Neural progenitor cell (in vitro differentiated cells): ENCODE measurements around the gene POGZ. TPM values are rescaled to one million over a fixed set of nuclear protein-coding genes. Genes with fewer than 3 reads are reported as not detected.

Source experiments
- DNase-seq: peaks from one replicate; pipeline ENCODE4 v3.0.0-alpha.2; 2016; ENCODE audit warnings: low spot score
- H2AFZ ChIP-seq: fragments of 200-600 bp; sonication (generic); replicated peaks from 2 replicates; pipeline ENCODE4 v1.6.1; 2016; ENCODE audit warnings: antibody characterized with exemption
- H3F3A ChIP-seq: fragments of 200-600 bp; sonication (generic); 2 replicates; pipeline ENCODE4 v1.6.1; 2016; ENCODE audit warnings: antibody characterized with exemption, low read depth
- H3K27ac ChIP-seq: fragments of 200-600 bp; sonication (generic); 2 replicates; pipeline ENCODE4 v1.5.1; 2016; ENCODE audit warnings: mild to moderate bottlenecking
- H3K27me3 ChIP-seq: fragments of 200-600 bp; sonication (generic); 2 replicates; pipeline ENCODE4 v1.6.1; 2016; ENCODE audit warnings: mild to moderate bottlenecking, moderate library complexity
- H3K36me3 ChIP-seq: fragments of 200-600 bp; sonication (generic); 2 replicates; pipeline ENCODE4 v1.5.1; 2016
- H3K4me1 ChIP-seq: fragments of 200-600 bp; sonication (generic); 2 replicates; pipeline ENCODE4 v1.6.1; 2016; ENCODE audit warnings: mixed run types
- H3K4me2 ChIP-seq: fragments of 200-600 bp; sonication (generic); 2 replicates; pipeline ENCODE4 v1.6.1; 2016
- H3K4me3 ChIP-seq: fragments of 200-600 bp; sonication (generic); 2 replicates; pipeline ENCODE4 v1.5.1; 2016
- H3K79me2 ChIP-seq: fragments of 200-600 bp; sonication (generic); 2 replicates; pipeline ENCODE4 v1.6.1; 2016; ENCODE audit warnings: low read depth
- H3K9ac ChIP-seq: fragments of 200-600 bp; sonication (generic); 2 replicates; pipeline ENCODE4 v1.6.1; 2016
- H3K9me3 ChIP-seq: fragments of 200-600 bp; sonication (generic); 2 replicates; pipeline ENCODE4 v1.5.1; 2016; ENCODE audit warnings: low read depth
- H4K20me1 ChIP-seq: fragments of 200-600 bp; sonication (generic); 2 replicates; pipeline ENCODE4 v1.6.1; 2016; ENCODE audit warnings: low read depth
- H3K27ac Mint-ChIP-seq: 3 replicates; pipeline ENCODE4 v1.8.0; 2021; ENCODE audit warnings: mixed read lengths
- H3K27me3 Mint-ChIP-seq: 2 replicates; pipeline ENCODE4 v1.8.0; 2022; ENCODE audit warnings: low read depth, mild to moderate bottlenecking, inconsistent platforms, moderate library complexity, mixed read lengths; ENCODE audit not compliant: insufficient read depth
- H3K36me3 Mint-ChIP-seq: 3 replicates; pipeline ENCODE4 v1.8.0; 2021; ENCODE audit warnings: mixed read lengths
- H3K4me1 Mint-ChIP-seq: 3 replicates; pipeline ENCODE4 v1.8.0; 2021; ENCODE audit warnings: mixed read lengths
- H3K4me3 Mint-ChIP-seq: 3 replicates; pipeline ENCODE4 v1.8.0; 2021; ENCODE audit warnings: mild to moderate bottlenecking, moderate library complexity, mixed read lengths
- H3K9me3 Mint-ChIP-seq: 3 replicates; pipeline ENCODE4 v1.8.0; 2020; ENCODE audit warnings: mixed read lengths
- EZH2 ChIP-seq: fragments of 200-600 bp; sonication (generic); IDR thresholded peaks from 2 replicates; pipeline ENCODE4 v1.6.1; 2017; ENCODE audit warnings: antibody characterized with exemption, mild to moderate bottlenecking, moderate library complexity
- EZH2phosphoT487 ChIP-seq: fragments of 200-600 bp; sonication (generic); IDR thresholded peaks from 2 replicates; pipeline ENCODE4 v1.6.1; 2017; ENCODE audit warnings: antibody characterized with exemption
- total RNA-seq: library from RNA; depleted of rRNA; stranded (reverse); fragments of >200 nt; gene quantifications from 2 replicates; pipeline ENCODE4 v1.2.3, GENCODE V29; 2015; ENCODE audit warnings: low replicate concordance
- TF ChIP-seq, protein P1 (sequence below): fragments of 200-600 bp; sonication (generic); IDR thresholded peaks from 2 replicates; pipeline ENCODE4 v1.5.1; 2017; ENCODE audit warnings: antibody characterized with exemption, mild to moderate bottlenecking

The POGZ gene
- total RNA-seq, 1 donor from 2014 or later = 61.5 TPM

DNA sequence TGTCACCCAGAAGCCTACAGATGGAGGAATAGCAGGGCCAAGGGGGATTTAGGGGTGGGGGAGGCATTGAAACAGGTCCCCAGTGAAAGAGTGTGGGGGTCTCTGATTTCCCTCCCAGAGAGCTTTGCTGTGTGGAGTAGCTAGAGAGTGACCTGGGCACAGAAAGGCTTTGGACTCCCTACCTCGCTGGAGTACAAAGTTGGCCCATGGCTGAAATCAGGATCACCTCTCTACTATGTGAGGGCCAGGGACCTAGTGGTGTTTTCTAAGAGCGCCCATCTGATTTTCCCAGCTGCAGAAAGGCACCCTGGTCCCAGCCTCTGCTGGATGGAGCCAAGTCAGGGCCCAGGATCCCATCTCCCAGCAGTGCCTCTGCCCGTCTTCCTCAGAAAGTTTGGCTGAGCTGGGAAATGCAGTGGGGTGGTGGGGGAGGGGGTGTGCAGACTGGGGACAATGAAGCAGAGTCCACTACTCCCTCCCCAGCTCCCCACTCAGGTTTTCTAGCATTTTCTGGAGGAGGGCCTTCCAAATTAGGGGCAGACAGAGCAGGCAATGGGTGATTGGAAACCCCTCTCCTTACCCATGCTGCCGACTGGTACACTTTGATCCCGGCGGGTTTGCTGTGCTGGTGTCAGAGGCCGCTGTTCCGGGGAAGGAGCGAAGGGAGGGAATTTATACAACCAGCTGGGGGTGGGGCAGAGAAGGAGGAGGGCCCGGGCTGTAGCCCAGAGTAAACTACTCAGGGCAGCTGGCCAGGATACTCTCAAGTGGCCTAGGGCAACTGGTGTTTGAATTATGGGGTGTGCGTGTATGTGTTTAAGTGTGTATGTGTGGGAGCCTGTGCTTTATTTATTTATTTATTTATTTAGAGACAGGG is 87.0 kb downstream of the POGZ start, which contains the start of gene SELENBP1:
SELENBP1 (minus strand) TSS at position 648 of the 877 bp plus-strand sequence; CDS start at position 584, 64 bp downstream.
- no peaks in the 10 kb centered on the region for H3K9me3 Mint-ChIP-seq
- Histone ChIP-seq H2AFZ (peak within 1 kb of the TSS; percentile 67), H3K9me3 (no peaks in the 10 kb centered on the region), H3K4me1 (peaks cover 26% of the 10 kb centered on the region), H3K9ac (peak within 1 kb of the TSS; percentile 7), H3K4me3 (peak within 1 kb of the TSS; percentile 46), H3K27ac (no peak within 1 kb of the TSS), H3K79me2 (no peaks in the 10 kb centered on the region), H3F3A (no peaks in the 10 kb centered on the region), H4K20me1 (no peaks in the 10 kb centered on the region), H3K27me3 (no peaks in the 10 kb centered on the region), H3K4me2 (peak within 1 kb of the TSS; percentile 76), H3K36me3 (no peaks in the 10 kb centered on the region)
- TF ChIP-seq, protein P1, sequence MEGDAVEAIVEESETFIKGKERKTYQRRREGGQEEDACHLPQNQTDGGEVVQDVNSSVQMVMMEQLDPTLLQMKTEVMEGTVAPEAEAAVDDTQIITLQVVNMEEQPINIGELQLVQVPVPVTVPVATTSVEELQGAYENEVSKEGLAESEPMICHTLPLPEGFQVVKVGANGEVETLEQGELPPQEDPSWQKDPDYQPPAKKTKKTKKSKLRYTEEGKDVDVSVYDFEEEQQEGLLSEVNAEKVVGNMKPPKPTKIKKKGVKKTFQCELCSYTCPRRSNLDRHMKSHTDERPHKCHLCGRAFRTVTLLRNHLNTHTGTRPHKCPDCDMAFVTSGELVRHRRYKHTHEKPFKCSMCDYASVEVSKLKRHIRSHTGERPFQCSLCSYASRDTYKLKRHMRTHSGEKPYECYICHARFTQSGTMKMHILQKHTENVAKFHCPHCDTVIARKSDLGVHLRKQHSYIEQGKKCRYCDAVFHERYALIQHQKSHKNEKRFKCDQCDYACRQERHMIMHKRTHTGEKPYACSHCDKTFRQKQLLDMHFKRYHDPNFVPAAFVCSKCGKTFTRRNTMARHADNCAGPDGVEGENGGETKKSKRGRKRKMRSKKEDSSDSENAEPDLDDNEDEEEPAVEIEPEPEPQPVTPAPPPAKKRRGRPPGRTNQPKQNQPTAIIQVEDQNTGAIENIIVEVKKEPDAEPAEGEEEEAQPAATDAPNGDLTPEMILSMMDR = no peak
- no peak for TF ChIP-seq EZH2
- TF ChIP-seq EZH2phosphoT487 = no peak
- H3K4me3 Mint-ChIP-seq = peak within 1 kb of the TSS; percentile 82
- peak; percentile 77 for DNase-seq
- H3K27ac Mint-ChIP-seq = peak within 1 kb of the TSS; percentile 97
- H3K4me1 Mint-ChIP-seq = peaks cover 43% of the 10 kb centered on the region
- peaks cover 2% of the 10 kb centered on the region for H3K36me3 Mint-ChIP-seq
- peaks cover 2% of the 10 kb centered on the region for H3K27me3 Mint-ChIP-seq

GRCh38 chr1:151371370-151372057 is 87.8 kb downstream of the POGZ start:
- peak overlapping the region; percentile 33 for H3K27ac Mint-ChIP-seq
- TF ChIP-seq EZH2 = no peak
- H2AFZ ChIP-seq = no peak overlapping the region

DNA sequence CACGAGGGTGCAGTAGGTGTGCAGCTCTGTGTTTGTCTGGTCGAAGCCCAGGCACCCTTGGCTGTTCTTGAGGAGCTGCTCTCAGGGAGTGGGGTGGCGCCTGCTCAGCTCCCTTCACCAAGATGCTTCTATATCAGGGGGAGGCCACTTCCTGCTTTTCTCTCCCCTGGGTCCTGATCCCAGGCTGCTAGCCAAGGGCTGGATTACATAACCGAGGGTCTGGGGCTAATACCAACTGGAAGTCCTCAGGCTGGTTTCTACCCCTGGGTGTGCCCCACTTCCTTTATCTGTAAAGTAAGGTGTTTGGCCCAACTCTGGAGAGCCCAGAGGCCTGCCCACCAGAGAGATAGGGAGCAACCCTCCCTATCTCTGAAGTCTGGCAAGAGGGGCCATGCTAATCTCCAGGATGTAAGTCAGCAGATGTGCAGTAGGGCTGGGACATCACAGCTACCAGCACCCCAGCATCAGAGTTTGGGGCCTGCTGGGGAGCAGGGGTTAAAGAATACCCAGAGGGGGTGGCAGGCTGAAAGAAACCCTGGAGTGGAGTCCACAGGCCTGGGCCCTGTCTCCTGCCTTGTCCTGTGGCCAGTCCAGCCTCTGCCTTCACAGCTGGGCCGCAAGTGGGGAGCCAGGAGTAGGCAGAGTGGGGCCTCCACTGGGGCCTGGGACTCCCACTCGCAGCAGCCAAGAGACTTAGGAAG is 88.9 kb downstream of the POGZ start:
- H3K4me2 ChIP-seq = peak overlapping the region; percentile 16

More at GRCh38 chr1:151371370-151372057, 87.8 kb downstream of the POGZ start:
- Histone ChIP-seq H3K4me3 (peak overlapping the region; percentile 46), H3K4me1 (peaks cover 26% of the 10 kb centered on the region), H3K9me3 (no peaks in the 10 kb centered on the region), H3K27me3 (no peaks in the 10 kb centered on the region), H3K9ac (no peak overlapping the region), H3K36me3 (no peaks in the 10 kb centered on the region), H4K20me1 (no peaks in the 10 kb centered on the region), H3K4me2 (peak overlapping the region; percentile 76), H3K27ac (no peak overlapping the region), H3K79me2 (no peaks in the 10 kb centered on the region), H3F3A (no peaks in the 10 kb centered on the region)
- Mint-ChIP-seq H3K27me3 (peaks cover 2% of the 10 kb centered on the region), H3K4me1 (peaks cover 43% of the 10 kb centered on the region), H3K4me3 (peak overlapping the region; percentile 82), H3K9me3 (no peaks in the 10 kb centered on the region), H3K36me3 (peaks cover 2% of the 10 kb centered on the region)
- DNase-seq = no peak

More for the DNA sequence above, 88.9 kb downstream of the POGZ start:
- no peak overlapping the region for H3K27ac ChIP-seq
- no peaks in the 10 kb centered on the region for H3F3A ChIP-seq
- H3K4me3 Mint-ChIP-seq = no peak overlapping the region
- H3K27ac Mint-ChIP-seq = peak overlapping the region; percentile 63
- no peaks in the 10 kb centered on the region for H3K27me3 ChIP-seq
- H4K20me1 ChIP-seq = no peaks in the 10 kb centered on the region
- peaks cover 2% of the 10 kb centered on the region for H3K27me3 Mint-ChIP-seq
- no peaks in the 10 kb centered on the region for H3K79me2 ChIP-seq
- no peak for TF ChIP-seq EZH2phosphoT487
- TF ChIP-seq, protein P1 = no peak
- TF ChIP-seq EZH2 = no peak
- no peaks in the 10 kb centered on the region for H3K36me3 ChIP-seq
- no peak overlapping the region for H2AFZ ChIP-seq
- no peak overlapping the region for H3K9ac ChIP-seq
- DNase-seq = no peak
- H3K4me1 ChIP-seq = peaks cover 26% of the 10 kb centered on the region
- H3K9me3 Mint-ChIP-seq = no peaks in the 10 kb centered on the region
- H3K4me3 ChIP-seq = no peak overlapping the region
- peaks cover 10% of the 10 kb centered on the region for H3K36me3 Mint-ChIP-seq
- H3K9me3 ChIP-seq = no peaks in the 10 kb centered on the region
- H3K4me1 Mint-ChIP-seq = peaks cover 42% of the 10 kb centered on the region
